MCF 10A (cell line): ENCODE results near the gene TCAP. TPM values are rescaled to one million over a fixed set of nuclear protein-coding genes. Genes with fewer than 3 reads are reported as not detected.

ENCODE experiments used
- BruUV-seq: library from RNA; stranded (reverse); fragments of 400-500 nt; replicated peaks from 2 replicates; lab custom pipeline; 2021; lab: Mats Ljungman, UMichigan
- CTCF ChIA-PET: fragments of 300-600 bp; sonication (Branson Sonifier 250); formaldehyde crosslinking; extraction: SDS; loops from one replicate; lab custom pipeline; 2021; ENCODE audit warnings: antibody characterized with exemption, inconsistent platforms; lab: Yijun Ruan, JAX
- POLR2A ChIA-PET: fragments of 300-600, 350-650 bp; sonication (Branson Sonifier 250); formaldehyde crosslinking; extraction: SDS; loops from one replicate; lab custom pipeline; 2020; ENCODE audit warnings: antibody characterized with exemption, inconsistent platforms; lab: Yijun Ruan, JAX
- DNase-seq: peaks from one replicate; pipeline ENCODE4 v3.0.0-alpha.2; 2018; ENCODE audit not compliant: unreplicated experiment
- H3K27ac Mint-ChIP-seq: one replicate; pipeline ENCODE4 v1.8.0; 2022; ENCODE audit warnings: mild to moderate bottlenecking, low read depth, mixed read lengths; ENCODE audit not compliant: unreplicated experiment
- H3K27me3 Mint-ChIP-seq: one replicate; pipeline ENCODE4 v1.8.0; 2022; ENCODE audit warnings: mixed read lengths; ENCODE audit not compliant: insufficient read depth, unreplicated experiment
- H3K36me3 Mint-ChIP-seq: one replicate; pipeline ENCODE4 v1.8.0; 2022; ENCODE audit warnings: mild to moderate bottlenecking, moderate library complexity, mixed read lengths; ENCODE audit not compliant: insufficient read depth, unreplicated experiment
- H3K4me1 Mint-ChIP-seq: one replicate; pipeline ENCODE4 v1.8.0; 2022; ENCODE audit warnings: mixed read lengths; ENCODE audit not compliant: insufficient read depth, unreplicated experiment
- H3K4me3 Mint-ChIP-seq: one replicate; pipeline ENCODE4 v1.8.0; 2022; ENCODE audit warnings: mild to moderate bottlenecking, moderate library complexity, mixed read lengths; ENCODE audit not compliant: unreplicated experiment
- H3K9me3 Mint-ChIP-seq: one replicate; pipeline ENCODE4 v1.8.0; 2022; ENCODE audit warnings: mixed read lengths; ENCODE audit not compliant: unreplicated experiment
- CTCF ChIP-seq: fragments of 200-600 bp; IDR thresholded peaks from one replicate; pipeline ENCODE4 v1.8.0; 2022; ENCODE audit warnings: antibody characterized with exemption, mild to moderate bottlenecking; ENCODE audit not compliant: unreplicated experiment
- intact Hi-C: fragments of 100-400 bp; cut with micrococcal nuclease; formaldehyde crosslinking; loops from 2 replicates; pipeline ENCODE4 v1.14.1; 2022
- total RNA-seq: library from RNA; stranded (reverse); gene quantifications from 2 replicates; pipeline ENCODE4 v1.2.3, GENCODE V29; 2022

The TCAP gene
- total RNA-seq, 1 experiment from 2014 or later = 0.37 TPM

GRCh38 chr17:39617446-39618245 is 47.5 kb upstream of the TCAP start:
- ChIA-PET POLR2A (interaction anchor here (0.7 to 1.8 kb wide), 5 partner anchors 20 to 363 kb away, joined by 3 to 6 read pairs (median 4); partner anchors contain the start of genes PGAP3, PSMD3 and STARD3), CTCF (interaction anchor here (0.7 to 9.2 kb wide), 4 partner anchors 17 to 91 kb away, joined by 4 to 146 read pairs (median 64); partner anchors contain the start of gene STARD3)
- intact Hi-C loops = no loop called here
- no peaks in the 10 kb centered on the region for H3K36me3 Mint-ChIP-seq
- DNase-seq = peak; percentile 73
- H3K9me3 Mint-ChIP-seq = no peaks in the 10 kb centered on the region
- peaks cover 6% of the 10 kb centered on the region for H3K4me1 Mint-ChIP-seq
- peak overlapping the region; percentile 81 for H3K4me3 Mint-ChIP-seq
- no peak for TF ChIP-seq CTCF
- peaks cover 26% of the 10 kb centered on the region for H3K27me3 Mint-ChIP-seq
- H3K27ac Mint-ChIP-seq = peak overlapping the region; percentile 81
- no TSS peak for BruUV-seq

- intact Hi-C loops = no loop called here
- POLR2A ChIA-PET = interaction anchor here (0.7 to 1.9 kb wide), 10 partner anchors 13 to 362 kb away, joined by 3 to 6 read pairs (median 4); partner anchors contain the start of genes PSMD3 and STARD3
These were observed 46.8 kb upstream of the TCAP start for GRCh38 chr17:39618246-39618913.

GRCh38 chr17:39618956-39619785 is 46.0 kb upstream of the TCAP start:
- no peak for DNase-seq
- CTCF ChIA-PET = interaction anchor here (0.5 to 9.2 kb wide), 9 partner anchors 10 to 411 kb away, joined by 3 to 146 read pairs (median 4); partner anchors contain the start of gene STARD3
- POLR2A ChIA-PET = interaction anchor here (0.7 to 1.9 kb wide), 10 partner anchors 12 to 361 kb away, joined by 3 to 6 read pairs (median 4); partner anchors contain the start of genes PSMD3 and STARD3
- intact Hi-C loops = no loop called here
- peaks cover 17% of the 10 kb centered on the region for H3K27me3 Mint-ChIP-seq
- no peaks in the 10 kb centered on the region for H3K36me3 Mint-ChIP-seq
- H3K4me3 Mint-ChIP-seq = peak overlapping the region; percentile 81
- no TSS peak for BruUV-seq
- TF ChIP-seq CTCF = no peak
- no peaks in the 10 kb centered on the region for H3K9me3 Mint-ChIP-seq
- H3K27ac Mint-ChIP-seq = no peak overlapping the region
- peaks cover 6% of the 10 kb centered on the region for H3K4me1 Mint-ChIP-seq

More at GRCh38 chr17:39618246-39618913, 46.8 kb upstream of the TCAP start:
- no peak for TF ChIP-seq CTCF
- CTCF ChIA-PET = interaction anchor here (0.7 to 9.2 kb wide), 6 partner anchors 17 to 135 kb away, joined by 4 to 146 read pairs (median 5); partner anchors contain the start of gene STARD3
- no TSS peak for BruUV-seq
- peak; percentile 31 for DNase-seq
- Mint-ChIP-seq H3K4me1 (peaks cover 6% of the 10 kb centered on the region), H3K27ac (peak overlapping the region; percentile 81), H3K9me3 (no peaks in the 10 kb centered on the region), H3K27me3 (peaks cover 19% of the 10 kb centered on the region), H3K4me3 (peak overlapping the region; percentile 81), H3K36me3 (no peaks in the 10 kb centered on the region)
